PFSK-1 (cell line): ENCODE measurements around the gene GDPD3.

Experiments
- REST ChIP-seq, 2 experiments: IDR thresholded peaks; 2 replicates each; pipeline versions ENCODE4 v1.6.1 to v1.8.0; 2011 to 2012; ENCODE audit warnings: low read depth in 2 of 2, low read length in 2 of 2, control low read depth in 1 of 2, inconsistent platforms in 1 of 2, mild to moderate bottlenecking in 1 of 2, moderate library complexity in 1 of 2; ENCODE audit not compliant: insufficient read depth in 1 of 2
- SIN3A ChIP-seq: IDR thresholded peaks from 2 replicates; pipeline ENCODE4 v1.6.1; 2012; ENCODE audit warnings: mild to moderate bottlenecking, low read length, moderate library complexity, borderline replicate concordance; ENCODE audit not compliant: insufficient read depth

- TF ChIP-seq REST (IDR thresholded peaks at IDR 0.05; ENCODE audit: insufficient read depth in 1 of 2, low read depth in 2 of 2, low read length in 2 of 2) (no peak), SIN3A (no peak)
These were observed 30.7 kb upstream of the GDPD3 start for GRCh38 chr16:30144017-30144416.
